AG09319 (cell line): ENCODE measurements around the gene CNTD1.

ENCODE experiments used
- DNase-seq: peaks from one replicate; pipeline ENCODE4 v3.0.0-alpha.2; 2010; ENCODE audit warnings: low read depth; ENCODE audit errors: extremely low read depth
- CTCF ChIP-seq: IDR thresholded peaks from 2 replicates; pipeline ENCODE4 v1.5.1; 2011; ENCODE audit warnings: low read depth, mild to moderate bottlenecking, inconsistent platforms, low read length, moderate library complexity

CNTD1 gene

GRCh38 chr17:42798383-42799380 is at the start of gene CNTD1, which contains the start of gene COA3:
TSS of gene CNTD1 (plus strand) at chr17:42798861. CDS start at chr17:42799068, 207 bp downstream.
TSS of gene COA3 (minus strand) at chr17:42798704. CDS start at chr17:42798681, 23 bp downstream.
- no peak for TF ChIP-seq CTCF
- peak; percentile 49 for DNase-seq

- no peak for TF ChIP-seq CTCF
- DNase-seq, result no peak
These were observed 49.5 kb upstream of the CNTD1 start for GRCh38 chr17:42748908-42749798.

GRCh38 chr17:42750739-42751344 is 47.8 kb upstream of the CNTD1 start:
- no peak for TF ChIP-seq CTCF
- DNase-seq, result no peak

- TF ChIP-seq CTCF, result no peak
These were observed 47.0 kb upstream of the CNTD1 start for GRCh38 chr17:42751628-42752027.

GRCh38 chr17:42754782-42755181 is 43.9 kb upstream of the CNTD1 start:
- no peak for DNase-seq
- TF ChIP-seq CTCF, result no peak

More at GRCh38 chr17:42751628-42752027, 47.0 kb upstream of the CNTD1 start:
- no peak for DNase-seq

- DNase-seq, result no peak
- TF ChIP-seq CTCF, result no peak
These were observed 38.5 kb upstream of the CNTD1 start for GRCh38 chr17:42759982-42760651.
